HCT116 (cell line): ENCODE data around the gene MDM4. TPM values are rescaled to one million over a fixed set of nuclear protein-coding genes. Genes with fewer than 3 reads are reported as not detected.

Experiments used
- ATAC-seq: fragments of 200-7000 bp; cut with Tn5 transposase; 2 replicates; pipeline ENCODE4 v1.9.1; 2020; ENCODE audit warnings: mild to moderate bottlenecking, moderate library complexity
- BruUV-seq: library from RNA; stranded (reverse); fragments of 400-500 nt; replicated peaks from 2 replicates; lab custom pipeline; 2021; lab: Mats Ljungman, UMichigan
- CTCF ChIA-PET: fragments of 300-600 bp; sonication (Branson Sonifier 250); formaldehyde crosslinking; loops from one replicate; lab custom pipeline; 2021; ENCODE audit warnings: antibody characterized with exemption; lab: Charles Lee
- POLR2A ChIA-PET: fragments of 300-600, 350-600 bp; sonication (Branson Sonifier 250); formaldehyde crosslinking; loops from one replicate; lab custom pipeline; 2021; ENCODE audit warnings: antibody characterized with exemption; lab: Charles Lee
- RAD21 ChIA-PET, 2 experiments: fragments of 300-600 bp; sonication (Branson Sonifier 250); formaldehyde crosslinking; loops; one replicate each; lab custom pipeline; 2023; ENCODE audit warnings: low total read pairs in 2 of 2; ENCODE audit not compliant: uncharacterized antibody in 2 of 2, unreplicated experiment in 2 of 2, low non-redundant PET in 1 of 2; lab: Charles Lee
- DNase-seq: peaks from one replicate; pipeline ENCODE4 v3.0.0-alpha.2; 2010; ENCODE audit warnings: low read depth, low spot score
- H2AFZ ChIP-seq: fragments of 200-600 bp; shearing (Covaris generic), sonication (generic); 2 replicates; pipeline ENCODE4 v1.6.1; 2017; ENCODE audit warnings: low read depth, mixed run types, mixed read lengths, antibody characterized with exemption, low read length; ENCODE audit not compliant: poor library complexity, severe bottlenecking
- H3K27ac ChIP-seq: 2 replicates; pipeline ENCODE4 v1.5.1; 2012; ENCODE audit warnings: low read depth, low read length
- H3K27me3 ChIP-seq: fragments of 200-600 bp; sonication (generic); 2 replicates; pipeline ENCODE4 v1.6.1; 2016; ENCODE audit warnings: mixed run types, low read length, mixed read lengths; ENCODE audit not compliant: insufficient read depth
- H3K36me3 ChIP-seq, 2 experiments: fragments of 200-500 bp in 1 of 2; fragments of 200-600 bp in 1 of 2; sonication (Bioruptor generic) in 1 of 2; sonication (generic) in 1 of 2; 2 replicates each; pipeline versions ENCODE4 v1.5.1 to v1.6.1; 2014 to 2016; ENCODE audit warnings: low read length in 2 of 2, inconsistent platforms in 1 of 2, mixed read lengths in 1 of 2, mixed run types in 1 of 2; ENCODE audit not compliant: insufficient read depth in 2 of 2, control insufficient read depth in 1 of 2
- H3K4me1 ChIP-seq, 2 experiments: fragments of 200-600 bp in 1 of 2; sonication (generic) in 1 of 2; 2 replicates each; pipeline versions ENCODE4 v1.5.1 to v1.6.1; 2012 to 2017; ENCODE audit warnings: low read length in 2 of 2, inconsistent platforms in 1 of 2, mild to moderate bottlenecking in 1 of 2, mixed read lengths in 1 of 2, mixed run types in 1 of 2, moderate library complexity in 1 of 2; ENCODE audit not compliant: insufficient read depth in 2 of 2, control insufficient read depth in 1 of 2
- H3K4me2 ChIP-seq: fragments of 200-600 bp; sonication (generic); 2 replicates; pipeline ENCODE4 v1.6.1; 2017; ENCODE audit warnings: mixed run types, low read length, mixed read lengths
- H3K4me3 ChIP-seq, 2 experiments: fragments of 200-600 bp in 1 of 2; sonication (generic) in 1 of 2; replicated peaks in 1 of 2; 2 replicates each; pipeline ENCODE4 v1.5.1; 2011 to 2016; ENCODE audit warnings: low read length in 2 of 2, control low read depth in 1 of 2, low read depth in 1 of 2, mild to moderate bottlenecking in 1 of 2, mixed read lengths in 1 of 2, mixed run types in 1 of 2
- H3K79me2 ChIP-seq: fragments of 200-600 bp; sonication (generic); 2 replicates; pipeline ENCODE4 v1.6.1; 2017; ENCODE audit warnings: mild to moderate bottlenecking, mixed run types, low read length, moderate library complexity, mixed read lengths; ENCODE audit not compliant: insufficient read depth
- H3K9ac ChIP-seq: fragments of 200-600 bp; sonication (generic); 2 replicates; pipeline ENCODE4 v1.6.1; 2016; ENCODE audit warnings: low read length, mixed read lengths
- H3K9me2 ChIP-seq: fragments of 200-600 bp; sonication (generic), shearing (Covaris generic); 2 replicates; pipeline ENCODE4 v1.6.1; 2017; ENCODE audit warnings: mixed run types, mild to moderate bottlenecking, moderate library complexity; ENCODE audit not compliant: insufficient read depth
- H3K9me3 ChIP-seq, 2 experiments: fragments of 200-500 bp in 1 of 2; fragments of 200-600 bp in 1 of 2; sonication (Bioruptor generic) in 1 of 2; sonication (generic) in 1 of 2; 2 replicates each; pipeline ENCODE4 v1.6.1; 2014 to 2017; ENCODE audit warnings: low read length in 2 of 2, mixed read lengths in 2 of 2, inconsistent platforms in 1 of 2, low read depth in 1 of 2, mild to moderate bottlenecking in 1 of 2, mixed run types in 1 of 2, moderate library complexity in 1 of 2; ENCODE audit not compliant: control insufficient read depth in 1 of 2, insufficient read depth in 1 of 2
- H4K20me1 ChIP-seq: fragments of 200-600 bp; sonication (generic), shearing (Covaris generic); 2 replicates; pipeline ENCODE4 v1.6.1; 2017; ENCODE audit warnings: mixed run types, mild to moderate bottlenecking, moderate library complexity; ENCODE audit not compliant: insufficient read depth
- CBX3 ChIP-seq: IDR thresholded peaks from 2 replicates; pipeline ENCODE4 v1.6.1; 2012; ENCODE audit warnings: low read depth
- CTCF ChIP-seq, 3 experiments: fragments of 200-600 bp in 1 of 3; sonication (generic) in 1 of 3; IDR thresholded peaks in 2 of 3; conservative IDR thresholded peaks in 1 of 3; 2 replicates each; pipeline ENCODE4 v1.5.1; 2012 to 2017; ENCODE audit warnings: low read depth in 2 of 3, low read length in 2 of 3, antibody characterized with exemption in 1 of 3, borderline replicate concordance in 1 of 3, control low read depth in 1 of 3, mild to moderate bottlenecking in 1 of 3, mixed read lengths in 1 of 3, mixed run types in 1 of 3, moderate library complexity in 1 of 3; ENCODE audit not compliant: insufficient read depth in 1 of 3
- ELF1 ChIP-seq: IDR thresholded peaks from 2 replicates; pipeline ENCODE4 v1.6.1; 2012; ENCODE audit warnings: low read depth, borderline replicate concordance
- EZH2phosphoT487 ChIP-seq: fragments of 200-600 bp; IDR thresholded peaks from 2 replicates; pipeline ENCODE4 v1.6.1; 2018; ENCODE audit warnings: antibody characterized with exemption, borderline replicate concordance
- FOSL1 ChIP-seq: IDR thresholded peaks from 2 replicates; pipeline ENCODE4 v1.6.1; 2012; ENCODE audit warnings: low read depth
- POLR2AphosphoS5 ChIP-seq: IDR thresholded peaks from 2 replicates; pipeline ENCODE4 v1.6.1; 2011; ENCODE audit warnings: mild to moderate bottlenecking, low read depth, low read length, moderate library complexity
- REST ChIP-seq: IDR thresholded peaks from 2 replicates; pipeline ENCODE4 v1.6.1; 2012; ENCODE audit warnings: low read depth
- SRF ChIP-seq: IDR thresholded peaks from 2 replicates; pipeline ENCODE4 v1.6.1; 2012; ENCODE audit warnings: low read depth
- TCF7L2 ChIP-seq: IDR thresholded peaks from 2 replicates; pipeline ENCODE4 v1.7.0; 2011; ENCODE audit warnings: borderline replicate concordance, inconsistent platforms; ENCODE audit not compliant: insufficient read depth, insufficient read length; ENCODE audit errors: extremely low read depth
- YY1 ChIP-seq: IDR thresholded peaks from 2 replicates; pipeline ENCODE4 v1.6.1; 2011; ENCODE audit warnings: low read length, low read depth, moderate library complexity, mild to moderate bottlenecking; ENCODE audit not compliant: insufficient replicate concordance; ENCODE audit errors: extremely low read depth
- ZBTB33 ChIP-seq: IDR thresholded peaks from 2 replicates; pipeline ENCODE4 v1.6.1; 2011; ENCODE audit warnings: mild to moderate bottlenecking, low read length, moderate library complexity; ENCODE audit not compliant: insufficient replicate concordance; ENCODE audit errors: extremely low read depth
- ZNF274 ChIP-seq: fragments of 200-500 bp; sonication (Bioruptor generic); IDR thresholded peaks from 2 replicates; pipeline ENCODE4 v1.6.1; 2014; ENCODE audit warnings: mild to moderate bottlenecking, low read depth, low read length, inconsistent platforms
- intact Hi-C: fragments of 100-400 bp; cut with micrococcal nuclease; formaldehyde crosslinking; loops from 2 replicates; pipeline ENCODE4 v1.10.0; 2022
- total RNA-seq: library from RNA; stranded (reverse); gene quantifications from one replicate; pipeline ENCODE4 v1.2.1, GENCODE V29; 2021; ENCODE audit not compliant: unreplicated experiment

Gene MDM4
- total RNA-seq, 1 experiment from 2014 or later = 79.5 TPM

- TF ChIP-seq REST (no peak), ZBTB33 (no peak)
Observed at GRCh38 chr1:204468206-204468605, 48.0 kb upstream of the MDM4 start (continued).

- Histone ChIP-seq H2AFZ (no peak overlapping the region), H3K9me3 (no peaks in the 10 kb centered on the region), H3K79me2 (no peaks in the 10 kb centered on the region), H3K4me3 (no peak overlapping the region), H3K36me3 (0 out of 4 replicates have a peak, but pooled peaks cover 0 to 2% of the 10 kb centered on the region in 2 experiments), H3K4me2 (no peak overlapping the region), H3K27me3 (no peaks in the 10 kb centered on the region), H3K4me1 (no peaks in the 10 kb centered on the region), H3K9me2 (no peaks in the 10 kb centered on the region), H4K20me1 (no peaks in the 10 kb centered on the region), H3K27ac (no peak overlapping the region), H3K9ac (no peak overlapping the region)
- CTCF ChIA-PET = no interaction called here
- intact Hi-C loops = no loop called here
- DNase-seq (no peak), ATAC-seq (no peak)
- no TSS peak for BruUV-seq
- RAD21 ChIA-PET = no interaction called here
- POLR2A ChIA-PET = no interaction called here
- no peak for TF ChIP-seq YY1
- TF ChIP-seq TCF7L2 = no peak
- TF ChIP-seq FOSL1 = no peak
- no peak for TF ChIP-seq ELF1
- TF ChIP-seq CBX3 = no peak
- no peak for TF ChIP-seq EZH2phosphoT487
- no peak for TF ChIP-seq CTCF (IDR thresholded peaks at IDR 0.05 in 2 of 3, conservative IDR thresholded peaks at IDR 0.05 in 1 of 3; ENCODE audit: borderline replicate concordance in 1 of 3, insufficient read depth in 1 of 3, low read depth in 2 of 3, low read length in 2 of 3)
- TF ChIP-seq SRF = no peak
- no peak for TF ChIP-seq POLR2AphosphoS5
- TF ChIP-seq ZNF274 = no peak
Observed at GRCh38 chr1:204468766-204469302, 47.4 kb upstream of the MDM4 start.
